Tibial nerve (tissue), 4 donors: ENCODE data around the gene EHF.

Experiments
- EP300 ChIP-seq, 2 donors: sonication (generic); formaldehyde crosslinking; IDR thresholded peaks; one replicate each; pipeline ENCODE4 v1.6.1; 2017; ENCODE audit warnings: antibody characterized with exemption in 2 of 2, mild to moderate bottlenecking in 1 of 2
- POLR2A ChIP-seq, 2 donors: fragments of 450-650 bp; IDR thresholded peaks; one replicate each; pipeline ENCODE4 v1.6.1; 2017; ENCODE audit warnings: antibody characterized with exemption in 2 of 2, mild to moderate bottlenecking in 2 of 2, moderate library complexity in 2 of 2
- TF ChIP-seq, protein P1 (sequence below), 5 experiments: fragments of 200-600 bp in 3 of 5; fragments of 450-650 bp in 2 of 5; sonication (generic) in 3 of 5; IDR thresholded peaks; one replicate each; pipeline ENCODE4 v1.5.1; 2016 to 2019; ENCODE audit warnings: antibody characterized with exemption in 5 of 5, mild to moderate bottlenecking in 3 of 5, moderate library complexity in 2 of 5

DNA sequence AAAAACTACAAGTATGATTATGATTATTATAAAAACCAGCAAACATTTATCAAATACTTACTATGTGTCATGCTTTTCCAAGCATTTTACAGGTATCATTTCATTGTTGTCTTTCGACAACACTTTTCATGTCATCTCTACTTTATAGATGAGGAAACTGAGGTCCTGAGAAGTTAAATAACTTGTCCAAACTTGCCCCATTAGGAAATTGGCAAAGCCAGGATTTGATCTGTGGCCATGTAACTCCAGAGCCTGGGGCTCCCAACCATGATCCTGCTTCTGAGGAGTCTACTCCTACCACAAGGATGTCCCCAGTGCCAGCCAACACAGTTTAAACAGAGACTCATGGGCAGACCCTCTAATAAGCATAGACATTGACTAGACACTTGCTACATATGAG is 15.2 kb downstream of the EHF start:
- TF ChIP-seq, protein P1, sequence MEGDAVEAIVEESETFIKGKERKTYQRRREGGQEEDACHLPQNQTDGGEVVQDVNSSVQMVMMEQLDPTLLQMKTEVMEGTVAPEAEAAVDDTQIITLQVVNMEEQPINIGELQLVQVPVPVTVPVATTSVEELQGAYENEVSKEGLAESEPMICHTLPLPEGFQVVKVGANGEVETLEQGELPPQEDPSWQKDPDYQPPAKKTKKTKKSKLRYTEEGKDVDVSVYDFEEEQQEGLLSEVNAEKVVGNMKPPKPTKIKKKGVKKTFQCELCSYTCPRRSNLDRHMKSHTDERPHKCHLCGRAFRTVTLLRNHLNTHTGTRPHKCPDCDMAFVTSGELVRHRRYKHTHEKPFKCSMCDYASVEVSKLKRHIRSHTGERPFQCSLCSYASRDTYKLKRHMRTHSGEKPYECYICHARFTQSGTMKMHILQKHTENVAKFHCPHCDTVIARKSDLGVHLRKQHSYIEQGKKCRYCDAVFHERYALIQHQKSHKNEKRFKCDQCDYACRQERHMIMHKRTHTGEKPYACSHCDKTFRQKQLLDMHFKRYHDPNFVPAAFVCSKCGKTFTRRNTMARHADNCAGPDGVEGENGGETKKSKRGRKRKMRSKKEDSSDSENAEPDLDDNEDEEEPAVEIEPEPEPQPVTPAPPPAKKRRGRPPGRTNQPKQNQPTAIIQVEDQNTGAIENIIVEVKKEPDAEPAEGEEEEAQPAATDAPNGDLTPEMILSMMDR (IDR thresholded peaks at IDR 0.05): no peak
- no peak for TF ChIP-seq POLR2A (IDR thresholded peaks at IDR 0.05)
- TF ChIP-seq EP300 (IDR thresholded peaks at IDR 0.05): no peak
